Tibial nerve (tissue), 4 donors: Measurements from ENCODE around the gene NBPF12. TPM values are rescaled to one million over a fixed set of nuclear protein-coding genes. Genes with fewer than 3 reads are reported as not detected.
"Not testable (repeated sequence)": the region's sequence is repeated elsewhere in the genome, so short reads cannot be mapped to it uniquely, and the experiment has no call there.

Source experiments
- DNase-seq, 2 donors: peaks; one replicate each; pipeline ENCODE4 v3.0.0-alpha.2; 2019; ENCODE audit warnings: low spot score in 2 of 2
- H3K27ac ChIP-seq, 4 donors: fragments of 200-600 bp; sonication (generic) in 3 of 4; one replicate each; pipeline ENCODE4 v1.5.1; 2017 to 2019; ENCODE audit warnings: mild to moderate bottlenecking in 1 of 4
- H3K27me3 ChIP-seq, 2 donors: fragments of 200-600 bp; sonication (generic) in 1 of 2; one replicate each; pipeline versions ENCODE4 v1.5.1 to v1.6.0; 2017 to 2019
- H3K36me3 ChIP-seq, 3 donors: fragments of 200-600 bp; sonication (generic); one replicate each; pipeline ENCODE4 v1.5.1; 2018 to 2019
- H3K4me1 ChIP-seq, 4 donors: fragments of 200-600 bp; sonication (generic) in 3 of 4; one replicate each; pipeline ENCODE4 v1.5.1; 2017 to 2019
- H3K4me3 ChIP-seq, 4 donors: fragments of 200-600 bp; sonication (generic) in 3 of 4; one replicate each; pipeline ENCODE4 v1.5.1; 2017 to 2019; ENCODE audit warnings: mild to moderate bottlenecking in 1 of 4, moderate library complexity in 1 of 4
- H3K9me3 ChIP-seq, 4 donors: fragments of 200-600 bp; sonication (generic) in 3 of 4; one replicate each; pipeline ENCODE4 v1.5.1; 2017 to 2019
- EP300 ChIP-seq, 2 donors: sonication (generic); formaldehyde crosslinking; IDR thresholded peaks; one replicate each; pipeline ENCODE4 v1.6.1; 2017; ENCODE audit warnings: antibody characterized with exemption in 2 of 2, mild to moderate bottlenecking in 1 of 2
- WGBS, 2 donors: methylation state at CpG; one replicate each; pipeline ENCODE4 v1.1.5; 2018; 5-methylcytosine and 5-hydroxymethylcytosine counted together
- total RNA-seq, 4 donors: library from RNA; depleted of rRNA; stranded (reverse); fragments of >200 nt; gene quantifications; one replicate each; pipeline ENCODE4 v1.1.0, GENCODE V29; 2016

The NBPF12 gene, protein sequence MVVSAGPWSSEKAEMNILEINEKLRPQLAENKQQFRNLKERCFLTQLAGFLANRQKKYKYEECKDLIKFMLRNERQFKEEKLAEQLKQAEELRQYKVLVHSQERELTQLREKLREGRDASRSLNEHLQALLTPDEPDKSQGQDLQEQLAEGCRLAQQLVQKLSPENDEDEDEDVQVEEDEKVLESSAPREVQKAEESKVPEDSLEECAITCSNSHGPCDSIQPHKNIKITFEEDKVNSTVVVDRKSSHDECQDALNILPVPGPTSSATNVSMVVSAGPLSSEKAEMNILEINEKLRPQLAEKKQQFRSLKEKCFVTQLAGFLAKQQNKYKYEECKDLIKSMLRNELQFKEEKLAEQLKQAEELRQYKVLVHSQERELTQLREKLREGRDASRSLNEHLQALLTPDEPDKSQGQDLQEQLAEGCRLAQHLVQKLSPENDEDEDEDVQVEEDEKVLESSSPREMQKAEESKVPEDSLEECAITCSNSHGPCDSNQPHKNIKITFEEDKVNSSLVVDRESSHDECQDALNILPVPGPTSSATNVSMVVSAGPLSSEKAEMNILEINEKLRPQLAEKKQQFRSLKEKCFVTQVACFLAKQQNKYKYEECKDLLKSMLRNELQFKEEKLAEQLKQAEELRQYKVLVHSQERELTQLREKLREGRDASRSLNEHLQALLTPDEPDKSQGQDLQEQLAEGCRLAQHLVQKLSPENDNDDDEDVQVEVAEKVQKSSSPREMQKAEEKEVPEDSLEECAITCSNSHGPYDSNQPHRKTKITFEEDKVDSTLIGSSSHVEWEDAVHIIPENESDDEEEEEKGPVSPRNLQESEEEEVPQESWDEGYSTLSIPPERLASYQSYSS (N-terminal part only)
- total RNA-seq = 10 to 100 TPM; 13.4 to 27.3 (median 14.6) TPM

GRCh38 chr1:146938242-146938902 is at the start of gene NBPF12:
Gene NBPF12 (plus strand): TSS chr1:146938324. CDS start chr1:146960144, 21,820 bp downstream.
- DNase-seq = peak; percentile 54 to 62
- TF ChIP-seq EP300 (IDR thresholded peaks at IDR 0.05) = peak in 1 of 2 donors; percentile 51
- 0% methylated on average over 12 to 25 of the region's 61 CpGs for WGBS, 2 donors
- H3K36me3 ChIP-seq, H3K4me1 ChIP-seq, H3K27me3 ChIP-seq, H3K9me3 ChIP-seq: not testable (repeated sequence)
- peak within 1 kb of the TSS; percentile 62 to 86 (median 70) for H3K4me3 ChIP-seq
- peak within 1 kb of the TSS in 3 of 4 donors; percentile 82 to 87 (median 84) for H3K27ac ChIP-seq

DNA sequence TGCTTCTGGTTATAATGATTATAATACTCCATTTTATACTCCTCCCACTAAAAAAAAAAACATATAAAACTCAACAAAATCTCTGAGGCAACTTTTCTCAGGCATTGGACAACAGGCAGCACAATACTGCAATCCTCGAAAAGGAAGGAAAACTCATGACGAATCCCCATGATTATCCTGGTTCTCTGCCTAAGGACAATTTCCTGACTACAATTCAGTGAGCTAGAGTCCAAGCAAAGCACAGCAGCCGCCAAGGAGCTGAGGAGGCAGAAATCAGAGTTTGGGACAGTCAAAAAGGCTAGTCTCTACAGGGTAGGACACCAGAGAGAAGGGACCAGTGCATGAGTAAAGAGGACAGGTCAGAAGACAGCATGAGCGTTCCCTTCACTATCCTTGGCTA is 46.8 kb upstream of the NBPF12 start:
- H3K27ac ChIP-seq, H3K27me3 ChIP-seq, DNase-seq, H3K36me3 ChIP-seq, H3K4me1 ChIP-seq, H3K4me3 ChIP-seq: not testable (repeated sequence)
- peaks cover 0 to 16% (median 0%) of the 10 kb centered on the region in 4 donors for H3K9me3 ChIP-seq
- WGBS, 2 donors = 89 to 94% methylated on average over 1 to 3 of the region's 4 CpGs

DNA sequence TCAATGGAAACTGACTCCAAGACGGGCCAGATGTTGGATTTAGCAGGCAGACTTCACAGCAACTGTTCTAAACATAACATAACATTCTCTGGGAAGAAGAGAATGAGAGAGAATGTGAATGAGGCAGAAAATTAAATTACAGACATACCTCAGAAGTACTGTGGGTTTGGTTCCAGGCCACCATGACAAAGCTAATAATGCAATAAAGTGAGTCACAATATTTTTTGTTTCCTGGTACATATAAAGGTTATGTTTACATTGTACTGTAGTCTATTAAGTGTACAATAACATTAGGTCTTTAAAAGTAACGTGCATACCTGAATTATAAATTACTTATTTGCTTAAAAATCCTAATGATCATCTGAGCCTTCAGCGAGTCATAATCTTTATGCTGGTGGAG is 45.8 kb upstream of the NBPF12 start:
- not testable (repeated sequence) for H3K36me3 ChIP-seq, H3K27me3 ChIP-seq, H3K4me3 ChIP-seq, DNase-seq, H3K27ac ChIP-seq, H3K4me1 ChIP-seq
- H3K9me3 ChIP-seq = peaks cover 0 to 16% (median 0%) of the 10 kb centered on the region in 4 donors
- 75 to 95% methylated on average over 2 of the region's 3 CpGs for WGBS, 2 donors

DNA sequence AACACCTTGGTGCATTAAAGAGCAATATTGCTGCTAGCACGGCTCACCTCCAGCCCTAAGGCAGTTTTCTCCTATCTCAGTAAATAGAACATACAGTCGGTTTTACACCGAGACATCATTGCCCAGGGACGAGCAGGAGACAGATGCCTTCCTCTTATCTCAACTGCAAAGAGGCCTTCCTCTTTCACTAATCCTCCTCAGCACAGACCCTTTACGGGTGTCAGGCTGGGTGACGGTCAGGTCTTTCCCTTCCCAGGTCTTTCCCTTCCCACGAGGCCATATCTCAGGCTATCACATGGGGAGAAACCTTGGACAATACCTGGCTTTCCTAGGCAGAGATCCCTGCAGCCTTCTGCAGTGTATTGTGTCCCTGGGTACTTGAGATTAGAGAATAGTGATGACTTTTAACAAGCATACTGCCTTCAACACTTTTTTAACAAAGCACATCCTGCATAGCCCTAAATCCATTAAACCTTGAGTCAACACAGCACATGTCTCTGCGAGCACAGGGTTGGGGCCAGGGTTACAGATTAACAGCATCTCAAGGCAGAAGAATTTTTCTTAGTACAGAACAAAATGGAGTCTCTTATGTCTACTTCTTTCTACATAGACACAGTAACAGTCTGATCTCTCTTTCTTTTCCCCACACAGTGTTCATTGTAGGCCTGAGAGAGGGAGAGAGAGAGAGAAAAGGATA is 30.4 kb upstream of the NBPF12 start:
- not testable (repeated sequence) for H3K4me1 ChIP-seq, H3K27me3 ChIP-seq, H3K36me3 ChIP-seq, DNase-seq, H3K27ac ChIP-seq, H3K9me3 ChIP-seq, H3K4me3 ChIP-seq
- 30 to 42% methylated on average over 5 to 6 of the region's 8 CpGs for WGBS, 2 donors

GRCh38 chr1:146912975-146913374 is 25.1 kb upstream of the NBPF12 start:
- H3K4me3 ChIP-seq, DNase-seq, H3K36me3 ChIP-seq, H3K27me3 ChIP-seq, H3K4me1 ChIP-seq, H3K27ac ChIP-seq, H3K9me3 ChIP-seq: not testable (repeated sequence)
- 55% methylated on average over 3 of the region's 3 CpGs for WGBS, 2 donors

DNA sequence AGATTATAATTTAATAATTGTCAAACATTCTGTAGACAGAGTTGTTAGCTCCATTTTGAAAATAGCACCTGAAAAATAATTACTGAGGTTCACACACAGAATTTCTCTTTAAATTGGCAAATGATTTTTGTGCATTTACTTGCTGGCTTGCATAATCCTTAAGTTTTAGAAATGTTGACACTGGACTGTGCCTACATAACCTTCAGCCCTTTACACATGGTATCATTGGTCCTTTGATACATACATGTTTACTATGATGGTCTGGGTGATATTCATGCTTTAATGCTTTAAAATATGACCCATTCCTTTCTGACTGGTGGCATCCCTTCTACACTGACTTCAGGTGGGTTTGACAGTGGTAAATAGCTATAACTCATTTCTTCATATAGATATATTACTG is 17.3 kb upstream of the NBPF12 start:
- H3K27ac ChIP-seq, H3K27me3 ChIP-seq, H3K36me3 ChIP-seq, DNase-seq, H3K4me3 ChIP-seq, H3K4me1 ChIP-seq, H3K9me3 ChIP-seq: not testable (repeated sequence)

- H3K4me1 ChIP-seq, H3K4me3 ChIP-seq, H3K36me3 ChIP-seq, H3K27me3 ChIP-seq, DNase-seq, H3K9me3 ChIP-seq, H3K27ac ChIP-seq: not testable (repeated sequence)
- 80 to 95% methylated on average over 1 of the region's 1 CpG for WGBS, 2 donors
Observed at GRCh38 chr1:146922614-146923013, 15.5 kb upstream of the NBPF12 start.

DNA sequence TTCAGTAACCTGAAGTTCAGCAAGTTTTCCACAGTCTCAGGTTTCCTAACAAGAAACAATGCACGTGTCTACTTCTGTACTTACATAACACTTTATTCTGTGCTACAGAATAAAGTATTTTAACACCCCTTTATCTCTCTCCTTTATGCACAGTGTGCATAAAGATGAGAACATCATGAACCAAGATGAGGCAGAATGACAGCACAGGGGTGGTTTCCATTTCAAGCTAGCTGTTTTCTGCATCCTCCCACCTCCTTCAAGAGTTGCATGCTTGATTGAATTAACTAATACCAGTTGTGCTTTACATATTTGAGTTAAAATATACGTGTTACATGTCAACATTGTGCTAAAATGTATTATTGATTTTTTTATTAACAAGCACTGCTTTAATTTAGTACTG is 14.0 kb upstream of the NBPF12 start:
- H3K27ac ChIP-seq, H3K27me3 ChIP-seq, H3K9me3 ChIP-seq, H3K4me1 ChIP-seq, H3K36me3 ChIP-seq, H3K4me3 ChIP-seq, DNase-seq: not testable (repeated sequence)
- 58 to 72% methylated on average over 2 of the region's 2 CpGs for WGBS, 2 donors

GRCh38 chr1:146926413-146926812 is 11.7 kb upstream of the NBPF12 start:
- H3K9me3 ChIP-seq, H3K4me1 ChIP-seq: not testable (repeated sequence)
- 93% methylated on average over 2 of the region's 2 CpGs; no CpG with 5 or more reads in 1 of the 2 donors for WGBS, 2 donors

DNA sequence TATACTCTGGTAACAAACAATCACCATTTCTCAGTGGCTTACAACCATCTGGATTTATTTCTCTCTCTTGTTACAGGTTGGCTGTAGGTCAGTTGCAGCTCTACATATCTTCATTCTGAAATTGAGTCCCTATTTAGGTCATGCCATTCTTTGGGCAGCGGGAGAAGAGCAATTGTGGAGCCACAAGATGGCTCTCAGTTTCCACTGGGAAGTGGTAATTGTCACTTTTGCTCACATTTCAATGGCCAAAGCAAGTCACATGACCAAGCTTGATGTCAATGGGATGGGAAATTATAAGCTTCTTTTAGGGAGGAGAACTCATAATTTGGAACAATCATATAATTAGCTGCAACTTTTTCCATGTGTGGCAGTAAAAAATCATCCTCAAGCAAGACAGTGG is 7.9 kb upstream of the NBPF12 start:
- H3K27me3 ChIP-seq, H3K9me3 ChIP-seq, H3K36me3 ChIP-seq, H3K4me1 ChIP-seq, H3K4me3 ChIP-seq, H3K27ac ChIP-seq, DNase-seq: not testable (repeated sequence)
- 78 to 100% methylated on average over 1 of the region's 1 CpG for WGBS, 2 donors

More at GRCh38 chr1:146926413-146926812, 11.7 kb upstream of the NBPF12 start:
- H3K27me3 ChIP-seq, H3K4me3 ChIP-seq, DNase-seq, H3K36me3 ChIP-seq, H3K27ac ChIP-seq: not testable (repeated sequence)

DNA sequence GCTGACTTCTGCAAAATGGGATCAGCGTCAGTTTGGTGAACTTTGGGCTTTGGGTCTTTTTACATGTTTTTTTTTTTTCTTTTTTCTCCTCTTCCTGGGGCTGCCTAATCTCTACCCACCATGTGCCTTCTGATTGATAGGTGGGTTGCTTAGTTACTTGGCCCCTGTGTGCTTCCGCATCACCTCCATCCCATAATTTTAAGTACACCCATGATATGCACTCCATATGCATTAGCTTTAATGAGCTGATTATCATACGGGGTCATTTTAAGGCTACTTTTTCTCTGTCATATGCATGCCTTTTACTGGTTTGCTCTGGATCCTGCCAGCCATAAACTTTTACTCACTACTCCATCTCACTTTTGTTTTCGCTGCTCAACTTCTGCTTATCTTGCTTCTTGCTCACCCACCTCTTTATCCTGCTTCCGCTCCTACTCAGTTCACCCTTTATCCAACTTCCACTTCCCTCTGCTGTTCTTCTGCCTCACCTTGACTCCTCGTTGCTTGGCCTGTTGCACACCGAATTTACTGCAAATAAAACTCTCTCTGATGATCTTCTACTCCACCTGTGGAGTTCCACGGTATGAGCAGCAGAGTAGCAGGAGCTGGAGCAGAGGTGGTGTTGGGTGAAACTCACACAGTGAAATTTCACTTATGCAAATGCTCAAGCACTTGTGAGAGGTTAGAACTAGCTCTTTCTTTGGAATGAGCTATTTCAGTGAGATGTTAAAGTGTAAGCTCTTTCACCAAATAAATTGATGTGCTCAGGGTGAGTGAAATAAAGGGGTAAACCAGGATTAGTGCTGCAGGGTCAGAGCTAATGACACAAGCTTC is 3.5 kb upstream of the NBPF12 start:
- 68 to 74% methylated on average over 3 to 7 of the region's 8 CpGs for WGBS, 2 donors
- not testable (repeated sequence) for H3K9me3 ChIP-seq, H3K36me3 ChIP-seq, DNase-seq, H3K4me3 ChIP-seq, H3K27ac ChIP-seq, H3K27me3 ChIP-seq, H3K4me1 ChIP-seq

GRCh38 chr1:146937462-146937861 is 662 bp upstream of the NBPF12 start:
- 71% methylated on average over 3 of the region's 3 CpGs; no CpG with 5 or more reads in 1 of the 2 donors for WGBS, 2 donors
- H3K4me1 ChIP-seq, H3K36me3 ChIP-seq, H3K27me3 ChIP-seq, H3K27ac ChIP-seq, DNase-seq, H3K4me3 ChIP-seq, H3K9me3 ChIP-seq: not testable (repeated sequence)
